ENCODE measurements around the gene SLC16A1.

SLC16A1 gene

GRCh38 chr1:112878321-112878720 is 77.7 kb downstream of the SLC16A1 start:
- no peak for DNase-seq

- DNase-seq, result no peak
Measured at GRCh38 chr1:112877750-112878149, 78.2 kb downstream of the SLC16A1 start.

GRCh38 chr1:112876315-112876714 is 79.7 kb downstream of the SLC16A1 start:
- no peak for DNase-seq

GRCh38 chr1:112872551-112872962 is 83.4 kb downstream of the SLC16A1 start:
- DNase-seq, result no peak

- no peak for DNase-seq
Measured at GRCh38 chr1:112870887-112871646, 84.9 kb downstream of the SLC16A1 start.

GRCh38 chr1:112869895-112870294 is 86.1 kb downstream of the SLC16A1 start:
- no peak for DNase-seq

GRCh38 chr1:112868191-112868590 is 87.8 kb downstream of the SLC16A1 start:
- DNase-seq, result no peak

GRCh38 chr1:112866981-112867380 is 89.0 kb downstream of the SLC16A1 start:
- no peak for DNase-seq

- DNase-seq, result no peak
Measured at GRCh38 chr1:112866151-112866550, 89.8 kb downstream of the SLC16A1 start.

GRCh38 chr1:112862753-112863426 is 93.1 kb downstream of the SLC16A1 start:
- no peak for DNase-seq
